Neural cell (in vitro differentiated cells): Measurements from ENCODE around the gene DGCR8. TPM values are rescaled to one million over a fixed set of nuclear protein-coding genes. Genes with fewer than 3 reads are reported as not detected.

Experiments used
- H2AFZ ChIP-seq: fragments of 200-600, 300-800 bp; sonication (generic), shearing (Covaris generic); 2 replicates; pipeline ENCODE4 v1.6.0; 2014; ENCODE audit warnings: low read depth, mild to moderate bottlenecking, antibody characterized with exemption, low read length, moderate library complexity
- H3F3A ChIP-seq: fragments of 200-600 bp; shearing (Covaris generic); 2 replicates; pipeline ENCODE4 v1.6.1; 2016; ENCODE audit warnings: mild to moderate bottlenecking, moderate library complexity, mixed read lengths, antibody characterized with exemption, low read length; ENCODE audit not compliant: insufficient read depth, poor library complexity, severe bottlenecking
- H3K27ac ChIP-seq: fragments of 200-600, 300-800 bp; sonication (generic), shearing (Covaris generic); 2 replicates; pipeline ENCODE4 v1.5.1; 2014; ENCODE audit warnings: mild to moderate bottlenecking, low read length, moderate library complexity
- H3K27me3 ChIP-seq: fragments of 300-800, 200-600 bp; sonication (generic), shearing (Covaris generic); 2 replicates; pipeline ENCODE4 v1.6.0; 2014; ENCODE audit warnings: mild to moderate bottlenecking, low read depth, low read length, moderate library complexity; ENCODE audit not compliant: insufficient read depth
- H3K36me3 ChIP-seq: fragments of 300-800, 200-600 bp; sonication (generic), shearing (Covaris generic); 2 replicates; pipeline ENCODE4 v1.5.1; 2014; ENCODE audit warnings: mild to moderate bottlenecking, antibody characterized with exemption, low read length, moderate library complexity; ENCODE audit not compliant: insufficient read depth
- H3K4me2 ChIP-seq: fragments of 300-800, 200-600 bp; sonication (generic), shearing (Covaris generic); 2 replicates; pipeline ENCODE4 v1.6.0; 2014; ENCODE audit warnings: mild to moderate bottlenecking, low read length
- H3K4me3 ChIP-seq: fragments of 300-800, 200-600 bp; sonication (generic), shearing (Covaris generic); 2 replicates; pipeline ENCODE4 v1.5.1; 2014; ENCODE audit warnings: mild to moderate bottlenecking, low read length, moderate library complexity
- H3K79me2 ChIP-seq: fragments of 200-600 bp; shearing (Covaris generic); replicated peaks from 2 replicates; pipeline ENCODE4 v1.6.0; 2014; ENCODE audit warnings: mild to moderate bottlenecking, low read length, moderate library complexity; ENCODE audit not compliant: insufficient read depth
- H3K9ac ChIP-seq: fragments of 300-800, 200-600 bp; sonication (generic), shearing (Covaris generic); 2 replicates; pipeline ENCODE4 v1.6.1; 2016; ENCODE audit warnings: mild to moderate bottlenecking, low read length, mixed read lengths
- H3K9me2 ChIP-seq: fragments of 200-600 bp; shearing (Covaris generic); 2 replicates; pipeline ENCODE4 v1.6.1; 2016; ENCODE audit warnings: mild to moderate bottlenecking, low read length, mixed read lengths; ENCODE audit not compliant: insufficient read depth
- H3K9me3 ChIP-seq: fragments of 200-600, 300-800 bp; sonication (generic), shearing (Covaris generic); 2 replicates; pipeline ENCODE4 v1.6.1; 2016; ENCODE audit warnings: mild to moderate bottlenecking, mixed run types, low read length, moderate library complexity, mixed read lengths
- H4K20me1 ChIP-seq: fragments of 200-600 bp; shearing (Covaris generic); 2 replicates; pipeline ENCODE4 v1.6.1; 2016; ENCODE audit warnings: mild to moderate bottlenecking, mixed run types; ENCODE audit not compliant: insufficient read depth
- EP300 ChIP-seq: fragments of 450-650 bp; conservative IDR thresholded peaks from 2 replicates; pipeline ENCODE4 v1.6.1; 2014; ENCODE audit warnings: antibody characterized with exemption, mild to moderate bottlenecking, moderate library complexity; ENCODE audit not compliant: poor library complexity, severe bottlenecking
- EZH2 ChIP-seq: fragments of 200-600, 300-800 bp; shearing (Covaris generic), sonication (generic); IDR thresholded peaks from 2 replicates; pipeline ENCODE4 v1.6.1; 2014; ENCODE audit warnings: antibody characterized with exemption, low read length, borderline replicate concordance, mild to moderate bottlenecking; ENCODE audit not compliant: insufficient read depth, poor library complexity, severe bottlenecking
- POLR2AphosphoS5 ChIP-seq: IDR thresholded peaks from 2 replicates; pipeline ENCODE4 v1.6.1; 2012
- RAD21 ChIP-seq: fragments of 450-650 bp; conservative IDR thresholded peaks from 2 replicates; pipeline ENCODE4 v1.6.1; 2014; ENCODE audit warnings: antibody characterized with exemption, mild to moderate bottlenecking, moderate library complexity
- SMC3 ChIP-seq: fragments of 450-650 bp; conservative IDR thresholded peaks from 2 replicates; pipeline ENCODE4 v1.6.1; 2014; ENCODE audit warnings: antibody characterized with exemption, mild to moderate bottlenecking, moderate library complexity; ENCODE audit not compliant: poor library complexity
- TAF1 ChIP-seq: IDR thresholded peaks from 2 replicates; pipeline ENCODE4 v1.6.1; 2012; ENCODE audit warnings: low read depth
- polyA plus RNA-seq: library from polyadenylated mRNA; depleted of rRNA; stranded (reverse); fragments of >200 nt; gene quantifications from 2 replicates; pipeline ENCODE4 v1.2.3, GENCODE V29; 2014
- TF ChIP-seq, protein P1 (sequence below): IDR thresholded peaks from 2 replicates; pipeline ENCODE4 v1.6.1; 2012; ENCODE audit warnings: borderline replicate concordance

DGCR8 gene
- polyA plus RNA-seq, 1 donor from 2014 or later, result 48.9 TPM

DNA sequence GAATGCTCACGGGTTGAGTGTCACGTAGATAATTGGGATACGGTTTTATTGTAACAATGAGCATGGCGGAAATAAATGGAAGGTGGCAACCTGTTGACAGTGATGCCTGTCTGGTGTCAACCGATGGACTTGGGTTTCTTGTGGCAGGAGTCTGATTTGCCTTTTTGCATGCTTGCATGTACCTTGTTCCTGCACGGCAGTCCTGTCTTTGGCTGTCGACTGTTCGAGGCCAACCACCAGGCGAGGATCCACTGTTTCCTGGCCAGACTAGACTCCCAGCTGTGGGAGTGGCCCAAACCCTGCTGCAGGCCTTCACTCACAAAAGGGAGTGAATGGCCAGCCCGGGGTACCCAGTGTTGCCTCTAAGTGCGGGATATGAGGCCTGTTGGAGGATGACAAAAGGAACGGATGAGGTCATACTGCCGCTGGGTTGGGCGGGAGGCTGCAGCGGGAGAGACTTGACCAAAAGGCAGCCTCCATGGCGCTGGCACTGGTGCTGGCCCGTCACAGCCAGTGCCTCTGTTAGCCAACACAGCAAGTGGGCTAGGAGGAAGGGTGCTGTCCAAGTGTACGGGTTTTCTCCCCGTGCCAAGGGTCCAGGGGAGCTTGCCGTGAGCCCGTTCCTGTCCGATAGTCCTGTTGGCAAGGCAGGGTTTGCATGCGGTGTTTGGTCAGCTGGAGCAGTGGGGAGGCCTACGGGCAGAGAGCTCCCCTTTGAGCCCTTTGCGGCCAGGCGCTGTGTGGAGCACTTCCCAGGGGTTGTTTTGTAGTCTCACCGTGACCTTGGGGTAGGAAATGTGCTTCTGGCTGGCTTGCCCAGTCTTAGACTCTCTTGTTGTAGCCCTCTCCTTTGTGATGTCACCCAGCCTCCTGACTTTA, 974 bp downstream of the DGCR8 start:
- no peaks in the 10 kb centered on the region for H3K36me3 ChIP-seq
- H3K9me2 ChIP-seq, result no peaks in the 10 kb centered on the region
- TF ChIP-seq POLR2AphosphoS5 (peak; percentile 46), EZH2 (no peak), TAF1 (peak; percentile 12), SMC3 (no peak)
- no peaks in the 10 kb centered on the region for H3K9me3 ChIP-seq
- H3F3A ChIP-seq, result no peaks in the 10 kb centered on the region
- H3K4me3 ChIP-seq, result peak overlapping the region; percentile 93
- peak overlapping the region; percentile 92 for H3K27ac ChIP-seq
- H4K20me1 ChIP-seq, result peaks cover 23% of the 10 kb centered on the region
- no peaks in the 10 kb centered on the region for H3K27me3 ChIP-seq
- peak overlapping the region; percentile 66 for H2AFZ ChIP-seq
- peak overlapping the region; percentile 83 for H3K4me2 ChIP-seq
- H3K9ac ChIP-seq, result peak overlapping the region; percentile 92
- peaks cover 47% of the 10 kb centered on the region for H3K79me2 ChIP-seq

DNA sequence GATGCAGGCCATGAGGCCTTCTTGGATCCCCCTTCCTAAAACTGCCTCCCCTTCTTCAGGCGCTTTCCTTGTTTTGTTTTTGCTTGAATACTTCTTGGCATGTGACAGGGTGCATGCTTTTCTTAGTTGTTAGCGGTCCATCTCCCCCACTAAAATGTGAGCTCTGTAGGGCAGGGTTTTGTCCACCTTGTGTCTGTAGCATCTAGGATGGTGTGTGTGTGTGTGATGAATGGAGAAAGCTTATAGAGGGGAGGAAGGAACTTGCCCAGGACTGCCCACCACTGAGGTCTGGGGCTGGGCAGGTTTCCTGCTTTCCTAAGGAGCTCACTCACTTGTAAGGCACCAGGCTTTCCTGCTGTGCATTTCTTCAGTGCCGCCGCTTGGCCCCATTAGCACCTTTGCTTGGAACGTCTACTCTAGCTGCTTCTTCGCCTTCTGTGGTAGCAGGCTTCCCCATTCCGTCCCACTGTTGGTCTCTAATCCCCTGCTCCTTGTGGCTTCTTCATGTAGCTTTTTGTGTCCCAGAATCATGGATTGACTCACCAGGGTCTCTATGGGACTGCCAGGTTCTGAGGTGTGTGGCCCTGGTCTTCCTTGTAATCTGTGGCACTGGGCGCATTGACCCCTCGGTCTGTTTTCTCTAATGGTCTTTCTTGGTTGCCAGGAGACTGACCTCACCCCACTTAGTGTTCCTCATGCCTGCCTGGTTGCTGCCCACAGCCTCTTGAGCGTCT, 3.3 kb downstream of the DGCR8 start:
- Histone ChIP-seq H3K27me3 (no peaks in the 10 kb centered on the region), H2AFZ (no peak overlapping the region), H3K9ac (no peak overlapping the region), H3K4me3 (peak overlapping the region; percentile 93), H3K36me3 (peaks cover 3% of the 10 kb centered on the region), H4K20me1 (peaks cover 23% of the 10 kb centered on the region), H3K4me2 (no peak overlapping the region), H3K9me3 (no peaks in the 10 kb centered on the region), H3K27ac (no peak overlapping the region), H3K9me2 (no peaks in the 10 kb centered on the region), H3K79me2 (peaks cover 58% of the 10 kb centered on the region), H3F3A (no peaks in the 10 kb centered on the region)
- TF ChIP-seq, protein P1, sequence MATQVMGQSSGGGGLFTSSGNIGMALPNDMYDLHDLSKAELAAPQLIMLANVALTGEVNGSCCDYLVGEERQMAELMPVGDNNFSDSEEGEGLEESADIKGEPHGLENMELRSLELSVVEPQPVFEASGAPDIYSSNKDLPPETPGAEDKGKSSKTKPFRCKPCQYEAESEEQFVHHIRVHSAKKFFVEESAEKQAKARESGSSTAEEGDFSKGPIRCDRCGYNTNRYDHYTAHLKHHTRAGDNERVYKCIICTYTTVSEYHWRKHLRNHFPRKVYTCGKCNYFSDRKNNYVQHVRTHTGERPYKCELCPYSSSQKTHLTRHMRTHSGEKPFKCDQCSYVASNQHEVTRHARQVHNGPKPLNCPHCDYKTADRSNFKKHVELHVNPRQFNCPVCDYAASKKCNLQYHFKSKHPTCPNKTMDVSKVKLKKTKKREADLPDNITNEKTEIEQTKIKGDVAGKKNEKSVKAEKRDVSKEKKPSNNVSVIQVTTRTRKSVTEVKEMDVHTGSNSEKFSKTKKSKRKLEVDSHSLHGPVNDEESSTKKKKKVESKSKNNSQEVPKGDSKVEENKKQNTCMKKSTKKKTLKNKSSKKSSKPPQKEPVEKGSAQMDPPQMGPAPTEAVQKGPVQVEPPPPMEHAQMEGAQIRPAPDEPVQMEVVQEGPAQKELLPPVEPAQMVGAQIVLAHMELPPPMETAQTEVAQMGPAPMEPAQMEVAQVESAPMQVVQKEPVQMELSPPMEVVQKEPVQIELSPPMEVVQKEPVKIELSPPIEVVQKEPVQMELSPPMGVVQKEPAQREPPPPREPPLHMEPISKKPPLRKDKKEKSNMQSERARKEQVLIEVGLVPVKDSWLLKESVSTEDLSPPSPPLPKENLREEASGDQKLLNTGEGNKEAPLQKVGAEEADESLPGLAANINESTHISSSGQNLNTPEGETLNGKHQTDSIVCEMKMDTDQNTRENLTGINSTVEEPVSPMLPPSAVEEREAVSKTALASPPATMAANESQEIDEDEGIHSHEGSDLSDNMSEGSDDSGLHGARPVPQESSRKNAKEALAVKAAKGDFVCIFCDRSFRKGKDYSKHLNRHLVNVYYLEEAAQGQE, result no peak
- TF ChIP-seq RAD21 (no peak), TAF1 (no peak), SMC3 (no peak), EP300 (no peak)
